ENCODE data around the gene LPP.

- TF ChIP-seq CTCF (IDR thresholded peaks at IDR 0.05) (no peak), POLR2A (IDR thresholded peaks at IDR 0.05) (no peak)
These were observed 45.4 kb downstream of the LPP start for GRCh38 chr3:188199386-188199785.
